ENCODE results near the gene AFF3. TPM values are rescaled to one million over a fixed set of nuclear protein-coding genes. Genes with fewer than 3 reads are reported as not detected.

The AFF3 gene
- total RNA-seq, 1 experiment from 2014 or later: not detected

DNA sequence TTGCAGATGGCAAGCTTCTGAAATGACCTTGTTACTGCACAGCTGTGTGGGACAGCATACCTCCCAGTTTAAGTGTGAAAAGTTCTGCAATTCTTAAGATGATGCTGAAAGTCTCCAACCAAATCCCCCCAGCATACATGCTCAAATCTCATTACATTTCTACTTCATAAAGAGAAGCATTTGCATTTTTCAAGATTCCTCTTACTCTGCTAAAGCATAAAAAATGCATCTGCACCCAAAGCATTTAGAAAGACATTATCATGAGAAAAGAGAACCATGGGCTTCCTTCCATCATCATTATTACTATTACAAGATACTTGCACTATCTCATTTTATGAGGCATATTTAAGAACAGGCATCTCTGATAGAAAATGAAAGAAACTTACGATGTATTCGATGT lies 415.7 kb downstream of the AFF3 start:
- Histone ChIP-seq H3K9me3 (ENCODE audit: insufficient read depth, low read depth) (peaks cover 5% of the 10 kb centered on the region; the same call in 1 of the 2 replicates), H4K20me1 (ENCODE audit: insufficient read depth) (peaks cover 4% of the 10 kb centered on the region; the same call in 1 of the 2 replicates), H3K4me3 (no peak overlapping the region), H3K36me3 (ENCODE audit: low read depth) (no peaks in the 10 kb centered on the region), H3K9me2 (ENCODE audit: insufficient read depth) (no peaks in the 10 kb centered on the region), H3K4me1 (replicated peaks; ENCODE audit: insufficient read depth) (no peaks in the 10 kb centered on the region), H3K27me3 (ENCODE audit: insufficient read depth, low read depth) (peaks cover 44% of the 10 kb centered on the region), H3K27ac (no peak overlapping the region), H3K79me2 (ENCODE audit: low read depth) (no peaks in the 10 kb centered on the region), H2AFZ (no peak overlapping the region), H3K4me2 (no peak overlapping the region), H3F3A (ENCODE audit: insufficient read depth, low read depth) (no peaks in the 10 kb centered on the region)
- CTCF ChIA-PET: no interaction called here
- POLR2A ChIA-PET (ENCODE audit: unreplicated experiment): no interaction called here
- no TSS peak for BruUV-seq (replicated peaks)
- intact Hi-C loops (cut with micrococcal nuclease; ENCODE audit: unreplicated experiment): no loop called here
- no peak for TF ChIP-seq EZH2 (IDR thresholded peaks at IDR 0.05; ENCODE audit: low read depth)
- TF ChIP-seq, protein P1, sequence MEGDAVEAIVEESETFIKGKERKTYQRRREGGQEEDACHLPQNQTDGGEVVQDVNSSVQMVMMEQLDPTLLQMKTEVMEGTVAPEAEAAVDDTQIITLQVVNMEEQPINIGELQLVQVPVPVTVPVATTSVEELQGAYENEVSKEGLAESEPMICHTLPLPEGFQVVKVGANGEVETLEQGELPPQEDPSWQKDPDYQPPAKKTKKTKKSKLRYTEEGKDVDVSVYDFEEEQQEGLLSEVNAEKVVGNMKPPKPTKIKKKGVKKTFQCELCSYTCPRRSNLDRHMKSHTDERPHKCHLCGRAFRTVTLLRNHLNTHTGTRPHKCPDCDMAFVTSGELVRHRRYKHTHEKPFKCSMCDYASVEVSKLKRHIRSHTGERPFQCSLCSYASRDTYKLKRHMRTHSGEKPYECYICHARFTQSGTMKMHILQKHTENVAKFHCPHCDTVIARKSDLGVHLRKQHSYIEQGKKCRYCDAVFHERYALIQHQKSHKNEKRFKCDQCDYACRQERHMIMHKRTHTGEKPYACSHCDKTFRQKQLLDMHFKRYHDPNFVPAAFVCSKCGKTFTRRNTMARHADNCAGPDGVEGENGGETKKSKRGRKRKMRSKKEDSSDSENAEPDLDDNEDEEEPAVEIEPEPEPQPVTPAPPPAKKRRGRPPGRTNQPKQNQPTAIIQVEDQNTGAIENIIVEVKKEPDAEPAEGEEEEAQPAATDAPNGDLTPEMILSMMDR (conservative IDR thresholded peaks at IDR 0.05): no peak
- peak in 1 of 2 experiments; percentile 4 for DNase-seq

DNA sequence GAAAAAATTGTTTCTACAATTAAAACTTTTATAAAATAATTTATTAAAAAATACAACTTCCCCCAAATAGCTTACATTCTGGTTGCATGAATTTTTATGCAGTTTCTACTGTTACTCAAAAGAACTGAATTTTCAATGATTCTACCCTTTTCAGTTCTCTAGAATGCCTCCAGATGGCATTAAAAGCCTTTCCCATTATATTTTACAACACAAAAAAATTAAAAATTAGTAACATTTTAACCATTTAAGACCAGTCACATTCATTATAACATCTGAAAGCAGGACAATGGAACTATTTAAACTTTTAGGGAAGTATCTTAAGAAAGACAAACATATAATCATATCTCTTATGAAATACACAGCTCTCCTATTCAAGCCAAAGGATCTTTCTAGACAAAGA lies 416.6 kb downstream of the AFF3 start:
- BruUV-seq (replicated peaks): no TSS peak
- peak in 1 of 2 experiments; percentile 28 for DNase-seq
- CTCF ChIA-PET: no interaction called here

DNA sequence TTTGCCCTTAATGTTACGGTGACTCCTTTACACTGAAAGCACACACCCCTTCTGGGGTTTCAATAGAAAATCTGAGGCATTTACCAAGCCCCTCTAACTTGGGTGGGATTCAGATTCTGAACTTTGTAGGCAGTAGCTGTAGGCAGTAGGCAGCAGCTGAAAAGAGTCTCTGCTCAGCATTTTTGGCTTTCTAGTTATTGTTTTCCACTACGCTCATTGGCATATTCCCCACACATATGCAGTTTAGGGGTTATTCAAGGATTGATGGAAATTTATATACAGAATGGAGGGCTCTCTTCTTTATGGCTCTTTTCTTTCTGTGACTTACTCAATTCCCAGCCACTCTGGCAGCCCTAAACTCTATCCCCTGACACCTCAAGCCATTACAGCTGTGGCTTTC lies 419.9 kb downstream of the AFF3 start:
- H3K79me2 ChIP-seq (ENCODE audit: low read depth): no peaks in the 10 kb centered on the region
- TF ChIP-seq EZH2 (IDR thresholded peaks at IDR 0.05; ENCODE audit: low read depth): no peak
- TF ChIP-seq, protein P1 (conservative IDR thresholded peaks at IDR 0.05): no peak
- no peaks in the 10 kb centered on the region for H3F3A ChIP-seq (ENCODE audit: insufficient read depth, low read depth)
- POLR2A ChIA-PET (ENCODE audit: unreplicated experiment): no interaction called here
- peaks cover 52% of the 10 kb centered on the region for H3K27me3 ChIP-seq (ENCODE audit: insufficient read depth, low read depth)
- peaks cover 5% of the 10 kb centered on the region; the same call in 1 of the 2 replicates for H3K9me3 ChIP-seq (ENCODE audit: insufficient read depth, low read depth)
- H3K9me2 ChIP-seq (ENCODE audit: insufficient read depth): no peaks in the 10 kb centered on the region
- intact Hi-C loops (cut with micrococcal nuclease; ENCODE audit: unreplicated experiment): no loop called here
- CTCF ChIA-PET: no interaction called here
- no peak overlapping the region for H3K27ac ChIP-seq
- H3K4me1 ChIP-seq (replicated peaks; ENCODE audit: insufficient read depth): no peaks in the 10 kb centered on the region
- no TSS peak for BruUV-seq (replicated peaks)
- H3K36me3 ChIP-seq (ENCODE audit: low read depth): no peaks in the 10 kb centered on the region
- no peak overlapping the region for H3K4me2 ChIP-seq
- H2AFZ ChIP-seq: no peak overlapping the region
- H4K20me1 ChIP-seq (ENCODE audit: insufficient read depth): peaks cover 4% of the 10 kb centered on the region; the same call in 1 of the 2 replicates
- DNase-seq: no peak
- H3K4me3 ChIP-seq: no peak overlapping the region

More for the DNA sequence above, 416.6 kb downstream of the AFF3 start:
- Histone ChIP-seq H3K4me3 (no peak overlapping the region), H3K9me3 (ENCODE audit: insufficient read depth, low read depth) (peaks cover 5% of the 10 kb centered on the region; the same call in 1 of the 2 replicates), H4K20me1 (ENCODE audit: insufficient read depth) (peaks cover 4% of the 10 kb centered on the region; the same call in 1 of the 2 replicates), H3K27ac (no peak overlapping the region), H3K27me3 (ENCODE audit: insufficient read depth, low read depth) (peaks cover 36% of the 10 kb centered on the region), H3K36me3 (ENCODE audit: low read depth) (no peaks in the 10 kb centered on the region), H3K4me1 (replicated peaks; ENCODE audit: insufficient read depth) (no peaks in the 10 kb centered on the region), H3K9me2 (ENCODE audit: insufficient read depth) (no peaks in the 10 kb centered on the region), H3K79me2 (ENCODE audit: low read depth) (no peaks in the 10 kb centered on the region), H3K4me2 (no peak overlapping the region), H2AFZ (no peak overlapping the region), H3F3A (ENCODE audit: insufficient read depth, low read depth) (no peaks in the 10 kb centered on the region)
- intact Hi-C loops (cut with micrococcal nuclease; ENCODE audit: unreplicated experiment): no loop called here
- POLR2A ChIA-PET (ENCODE audit: unreplicated experiment): no interaction called here
- TF ChIP-seq, protein P1 (conservative IDR thresholded peaks at IDR 0.05): 0 out of 2 replicates have a peak, but pooled peaks have one; percentile 28
- no peak for TF ChIP-seq EZH2 (IDR thresholded peaks at IDR 0.05; ENCODE audit: low read depth)

Measured in PC-9 (cell line).